GM18951 (cell line): Measurements from ENCODE around the gene ZCCHC8.
"Not testable (repeated sequence)": the region's sequence is repeated elsewhere in the genome, so short reads cannot be mapped to it uniquely, and the experiment has no call there.

Experiments used
- POLR2A ChIP-seq: IDR thresholded peaks from 4 replicates; pipeline ENCODE4 v1.6.1; 2011; ENCODE audit warnings: mild to moderate bottlenecking; ENCODE audit not compliant: insufficient read length, insufficient read depth; ENCODE audit errors: extremely low read depth
- in situ Hi-C: fragments of 300-500 bp; cut with MboI; formaldehyde crosslinking; loops from one replicate; pipeline ENCODE4 v1.12.0; 2022; ENCODE audit warnings: low sequenced_read_pairs, mixed read lengths, inconsistent platforms; ENCODE audit not compliant: unreplicated experiment

Gene ZCCHC8

GRCh38 chr12:122523280-122523679, 22.5 kb upstream of the ZCCHC8 start:
- in situ Hi-C loops: no loop called here
- no peak for TF ChIP-seq POLR2A

- in situ Hi-C loops: no loop called here
- TF ChIP-seq POLR2A: no peak
Measured at GRCh38 chr12:122520676-122521075, 19.9 kb upstream of the ZCCHC8 start.

GRCh38 chr12:122519418-122519817, 18.7 kb upstream of the ZCCHC8 start:
- in situ Hi-C loops: no loop called here
- no peak for TF ChIP-seq POLR2A

GRCh38 chr12:122518908-122519307, 18.2 kb upstream of the ZCCHC8 start:
- TF ChIP-seq POLR2A: no peak

GRCh38 chr12:122517877-122518276, 17.1 kb upstream of the ZCCHC8 start:
- in situ Hi-C loops: no loop called here
- no peak for TF ChIP-seq POLR2A

More at GRCh38 chr12:122518908-122519307, 18.2 kb upstream of the ZCCHC8 start:
- in situ Hi-C loops: no loop called here

- no peak for TF ChIP-seq POLR2A
- in situ Hi-C loops: no loop called here
Measured at GRCh38 chr12:122516544-122517361, 16.0 kb upstream of the ZCCHC8 start.

GRCh38 chr12:122515275-122515674, 14.5 kb upstream of the ZCCHC8 start:
- in situ Hi-C loops: no loop called here
- TF ChIP-seq POLR2A: no peak

- TF ChIP-seq POLR2A: no peak
- in situ Hi-C loops: no loop called here
Measured at GRCh38 chr12:122513660-122514059, 12.9 kb upstream of the ZCCHC8 start.

GRCh38 chr12:122513028-122513427, 12.3 kb upstream of the ZCCHC8 start:
- in situ Hi-C loops: not testable (repeated sequence)

- no peak for TF ChIP-seq POLR2A
- in situ Hi-C loops: no loop called here
Measured at GRCh38 chr12:122508163-122508562, 7.4 kb upstream of the ZCCHC8 start.

- in situ Hi-C loops: no loop called here
- TF ChIP-seq POLR2A: no peak
Measured at GRCh38 chr12:122506393-122506938, 5.7 kb upstream of the ZCCHC8 start.

GRCh38 chr12:122505419-122506051, 4.8 kb upstream of the ZCCHC8 start:
- in situ Hi-C loops: no loop called here

GRCh38 chr12:122503783-122504590, 3.3 kb upstream of the ZCCHC8 start:
- TF ChIP-seq POLR2A: no peak
- in situ Hi-C loops: no loop called here

More at GRCh38 chr12:122505419-122506051, 4.8 kb upstream of the ZCCHC8 start:
- no peak for TF ChIP-seq POLR2A
